ENCODE measurements around the gene STK16.

STK16 gene

DNA sequence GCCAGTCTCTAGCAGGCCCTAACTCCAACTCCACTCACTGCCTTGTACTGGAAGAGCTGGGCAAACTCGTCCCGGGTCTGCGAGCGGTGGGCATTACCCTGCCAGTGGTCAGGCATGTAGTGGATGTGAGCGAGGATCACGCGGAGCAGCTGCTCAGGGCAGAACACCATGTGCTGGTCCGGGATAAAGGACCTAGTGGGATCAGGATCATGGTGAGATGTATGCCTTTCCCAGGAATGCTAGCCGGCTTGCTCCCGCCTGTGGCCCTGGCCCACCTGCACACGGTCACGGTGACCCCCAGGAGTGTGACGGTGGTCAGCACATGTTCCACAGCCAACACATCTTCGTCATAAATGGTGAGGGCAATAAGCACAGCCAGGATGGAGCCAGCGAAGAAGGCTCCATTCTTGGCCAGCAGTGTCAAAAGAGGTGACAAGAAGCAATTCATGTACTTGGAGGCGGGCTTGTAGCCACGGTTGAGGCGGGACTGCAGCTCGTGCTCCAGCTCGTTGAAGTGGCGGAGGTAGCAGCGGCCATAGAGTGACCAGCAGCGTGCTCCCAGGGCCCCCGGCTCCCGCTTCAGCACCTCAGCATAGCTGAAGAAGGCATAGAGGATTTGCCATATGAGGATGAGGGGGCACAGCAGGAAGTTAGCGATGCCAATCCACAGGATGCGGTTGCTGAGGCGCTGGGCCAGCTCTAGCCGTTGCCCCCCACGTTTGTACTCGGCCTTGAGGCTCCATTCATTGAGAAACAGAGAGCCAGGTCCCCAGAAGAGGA lies 21.3 kb upstream of the STK16 start:
- no peak for DNase-seq (ENCODE audit: low spot score)

DNA sequence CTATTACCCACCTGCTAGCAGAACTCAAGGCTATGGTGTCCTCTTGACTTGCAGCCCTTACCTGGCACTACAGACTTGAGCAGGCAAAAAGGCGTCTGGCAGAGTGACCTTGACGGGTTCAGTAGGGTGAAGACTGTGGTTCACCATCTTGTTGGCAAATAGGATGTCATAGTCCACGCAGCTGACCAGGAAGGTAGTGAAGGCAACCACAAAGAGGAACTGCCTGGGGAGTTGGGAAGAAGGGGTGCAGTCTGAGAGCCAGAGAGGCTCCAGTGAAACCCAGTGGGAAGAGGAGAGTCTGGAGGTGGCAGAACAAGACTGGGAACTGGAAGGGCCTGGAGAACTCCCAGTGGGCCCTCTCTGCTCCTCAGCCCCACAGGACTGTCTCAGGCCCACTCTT lies 19.9 kb upstream of the STK16 start:
- TF ChIP-seq, protein P1, sequence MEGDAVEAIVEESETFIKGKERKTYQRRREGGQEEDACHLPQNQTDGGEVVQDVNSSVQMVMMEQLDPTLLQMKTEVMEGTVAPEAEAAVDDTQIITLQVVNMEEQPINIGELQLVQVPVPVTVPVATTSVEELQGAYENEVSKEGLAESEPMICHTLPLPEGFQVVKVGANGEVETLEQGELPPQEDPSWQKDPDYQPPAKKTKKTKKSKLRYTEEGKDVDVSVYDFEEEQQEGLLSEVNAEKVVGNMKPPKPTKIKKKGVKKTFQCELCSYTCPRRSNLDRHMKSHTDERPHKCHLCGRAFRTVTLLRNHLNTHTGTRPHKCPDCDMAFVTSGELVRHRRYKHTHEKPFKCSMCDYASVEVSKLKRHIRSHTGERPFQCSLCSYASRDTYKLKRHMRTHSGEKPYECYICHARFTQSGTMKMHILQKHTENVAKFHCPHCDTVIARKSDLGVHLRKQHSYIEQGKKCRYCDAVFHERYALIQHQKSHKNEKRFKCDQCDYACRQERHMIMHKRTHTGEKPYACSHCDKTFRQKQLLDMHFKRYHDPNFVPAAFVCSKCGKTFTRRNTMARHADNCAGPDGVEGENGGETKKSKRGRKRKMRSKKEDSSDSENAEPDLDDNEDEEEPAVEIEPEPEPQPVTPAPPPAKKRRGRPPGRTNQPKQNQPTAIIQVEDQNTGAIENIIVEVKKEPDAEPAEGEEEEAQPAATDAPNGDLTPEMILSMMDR (IDR thresholded peaks at IDR 0.05; ENCODE audit: extremely low read depth, missing control alignments), result no peak
- no peak for DNase-seq (ENCODE audit: low spot score)

More for the DNA sequence above, 21.3 kb upstream of the STK16 start:
- TF ChIP-seq, protein P1 (IDR thresholded peaks at IDR 0.05; ENCODE audit: extremely low read depth, missing control alignments), result no peak

GRCh38 chr2:219228041-219228910 lies 17.0 kb upstream of the STK16 start:
- TF ChIP-seq, protein P1 (IDR thresholded peaks at IDR 0.05; ENCODE audit: extremely low read depth, missing control alignments), result no peak
- peak; percentile 23 for DNase-seq (ENCODE audit: low spot score)

DNA sequence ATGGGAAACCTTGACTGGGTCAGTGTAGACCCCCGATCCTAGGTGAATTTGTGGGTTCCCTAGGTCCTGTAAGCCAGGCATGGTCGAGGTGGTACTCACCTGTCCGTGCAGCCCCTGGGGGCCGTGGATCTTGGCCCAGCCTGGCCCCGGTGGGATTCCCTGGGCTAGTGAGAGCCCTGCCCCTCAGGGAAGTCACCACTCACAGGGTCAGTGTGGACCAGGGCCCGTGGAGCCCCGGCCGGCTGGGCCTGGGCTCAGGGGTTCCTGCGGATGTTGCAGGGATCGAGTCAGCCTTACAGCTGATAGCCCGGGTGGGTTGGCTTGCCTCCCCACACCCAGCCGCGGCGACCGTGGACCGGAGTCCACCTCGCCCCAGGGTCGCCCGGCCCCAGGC lies 16.4 kb upstream of the STK16 start:
- TF ChIP-seq, protein P1 (IDR thresholded peaks at IDR 0.05; ENCODE audit: extremely low read depth, missing control alignments), result no peak
- DNase-seq (ENCODE audit: low spot score), result no peak

DNA sequence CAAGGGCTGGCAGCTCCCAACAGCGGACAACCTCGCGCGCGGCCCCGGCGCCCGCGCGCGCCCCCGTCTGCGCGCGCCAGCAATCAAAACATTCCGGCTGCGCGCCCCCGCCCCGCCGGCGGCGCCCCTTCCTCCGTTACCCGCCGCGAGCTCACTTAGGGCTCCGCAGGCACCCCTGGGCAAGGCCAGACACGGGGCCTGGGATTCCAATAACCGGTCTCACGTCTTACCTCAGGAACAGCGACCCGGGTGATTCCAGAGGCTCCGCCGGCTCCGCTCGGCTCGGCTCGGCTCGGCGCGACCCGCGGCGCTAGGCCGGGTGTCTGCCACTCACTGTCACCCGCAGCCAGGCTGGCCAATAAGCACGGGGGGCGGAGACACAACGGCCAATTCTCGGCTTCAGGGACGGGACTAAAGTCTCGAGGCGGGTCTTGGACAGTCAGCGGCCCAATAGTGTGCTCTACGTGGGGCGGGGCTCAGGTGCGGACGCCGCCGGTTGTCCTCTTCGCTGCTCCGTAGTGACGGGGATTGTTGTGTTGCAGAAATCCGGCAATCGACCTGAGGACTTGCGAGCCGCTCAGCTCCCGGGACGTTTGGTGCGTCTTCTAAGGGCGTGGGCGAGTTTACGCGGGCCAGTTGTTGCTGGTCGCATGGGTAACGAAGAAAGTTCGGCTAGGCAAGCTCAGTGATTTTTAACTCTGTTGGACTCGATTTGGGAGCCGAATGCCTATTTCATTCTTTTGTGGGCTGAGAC lies 15.8 kb upstream of the STK16 start, which contains the start of the genes ANKZF1 and ATG9A:
TSS of gene ANKZF1 (plus strand) at position 502 of the 754 bp plus-strand sequence. CDS start 452 bp downstream, outside the sequence.
TSS of gene ATG9A (minus strand) at position 332 of the 754 bp plus-strand sequence. CDS start 1,612 bp downstream, outside the sequence.
- peak; percentile 99 for DNase-seq (ENCODE audit: low spot score)
- TF ChIP-seq, protein P1 (IDR thresholded peaks at IDR 0.05; ENCODE audit: extremely low read depth, missing control alignments), result no peak

DNA sequence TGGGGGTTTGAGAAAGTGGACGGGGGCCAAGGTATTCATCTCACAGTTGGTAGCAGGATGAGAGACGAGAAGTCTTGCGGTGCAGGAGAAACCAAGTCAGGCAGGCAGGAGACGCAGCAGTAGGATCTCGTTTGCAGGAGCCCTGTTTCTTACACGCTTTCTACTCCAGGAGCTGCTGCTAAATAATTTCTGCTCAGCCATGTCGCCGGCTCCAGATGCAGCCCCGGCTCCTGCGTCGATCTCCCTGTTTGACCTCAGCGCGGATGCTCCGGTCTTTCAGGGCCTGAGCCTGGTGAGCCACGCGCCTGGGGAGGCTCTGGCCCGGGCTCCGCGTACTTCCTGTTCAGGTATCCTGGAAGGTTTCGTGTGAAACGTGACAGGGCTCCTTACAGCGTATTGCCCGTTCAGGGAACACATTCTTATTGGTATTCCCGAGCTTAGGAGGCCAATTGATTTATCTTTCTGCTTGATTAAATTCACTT lies 15.2 kb upstream of the STK16 start:
- TF ChIP-seq, protein P1 (IDR thresholded peaks at IDR 0.05; ENCODE audit: extremely low read depth, missing control alignments), result no peak
- peak; percentile 55 for DNase-seq (ENCODE audit: low spot score)

Measured in GM20000 (cell line).